NCI-H460 (cell line): Measurements from ENCODE around the gene SHMT1. TPM values are rescaled to one million over a fixed set of nuclear protein-coding genes. Genes with fewer than 3 reads are reported as not detected.
"Not testable (repeated sequence)": the region's sequence is repeated elsewhere in the genome, so short reads cannot be mapped to it uniquely, and the experiment has no call there.

Source experiments
- DNase-seq: peaks from one replicate; pipeline ENCODE4 v3.0.0-alpha.2; 2016; ENCODE audit warnings: low read depth; ENCODE audit errors: extremely low read depth
- small RNA-seq, 2 experiments: library from RNA; depleted of rRNA; stranded (forward); fragments of <200 nt; gene quantifications; one replicate each; pipeline ENCODE3, GENCODE V24; 2014
- total RNA-seq: library from RNA; depleted of rRNA; stranded (reverse); fragments of >200 nt; shearing (Covaris generic); gene quantifications from 2 replicates; pipeline ENCODE4 v1.2.3, GENCODE V29; 2014; rRNA removed

The SHMT1 gene
- total RNA-seq, 1 experiment from 2014 or later, result 18.7 TPM

DNA sequence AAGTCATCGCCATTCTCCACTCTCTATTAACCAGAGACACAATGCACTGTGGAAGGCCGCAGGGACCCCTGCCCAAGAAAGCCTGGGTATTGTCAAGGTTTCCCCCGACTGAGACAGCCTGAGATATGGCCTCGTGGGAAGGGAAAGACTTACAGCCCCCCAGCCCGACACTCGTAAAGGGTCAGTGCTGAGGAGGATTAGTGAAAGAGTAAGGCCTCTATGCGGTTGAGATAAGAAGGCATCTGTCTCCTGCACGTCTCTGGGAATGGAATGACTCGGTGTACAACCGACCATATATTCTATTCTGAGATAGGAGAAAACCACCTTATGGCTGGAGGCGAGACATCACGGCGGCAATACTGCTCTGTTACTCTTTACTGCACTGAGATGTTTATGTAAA is 60.1 kb downstream of the SHMT1 start:
- not testable (repeated sequence) for DNase-seq

DNA sequence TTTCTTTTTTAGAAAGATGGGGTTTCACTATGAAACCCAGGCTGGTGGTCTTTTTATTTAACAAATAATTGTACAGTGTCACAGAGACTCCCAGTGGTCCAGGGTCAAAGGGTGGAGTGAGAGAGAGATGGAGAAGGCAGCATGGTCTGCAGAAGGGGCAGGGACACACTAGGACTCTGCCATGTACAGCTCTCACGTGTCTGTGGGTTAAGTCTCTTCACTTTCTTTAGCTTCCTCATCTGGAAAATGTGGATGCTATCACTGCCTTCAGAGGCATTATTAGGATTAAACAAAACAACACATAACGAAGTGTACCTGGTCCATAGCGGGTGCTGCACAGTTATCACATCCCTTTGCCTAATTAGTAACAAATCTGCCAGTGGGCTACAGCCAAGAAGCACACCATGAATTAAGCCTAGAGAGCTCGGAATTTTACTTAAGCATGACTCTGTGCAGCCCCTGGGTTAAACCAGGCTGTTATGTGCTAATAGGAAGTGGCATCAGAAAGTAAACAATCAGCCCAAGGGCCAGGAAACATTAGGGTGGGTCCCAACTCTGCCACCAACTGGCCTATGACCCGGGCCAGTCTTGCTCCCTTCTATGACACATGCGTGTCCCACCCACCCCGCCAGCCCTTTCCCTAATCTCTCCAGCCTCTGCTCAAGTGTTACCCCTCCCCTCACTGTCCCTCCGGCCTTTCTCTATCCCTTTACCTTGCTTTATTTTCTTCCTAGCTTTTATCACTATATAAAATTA is 62.4 kb downstream of the SHMT1 start:
- no peak for DNase-seq

- DNase-seq, result not testable (repeated sequence)
Measured at GRCh38 chr17:18298061-18298460, 65.3 kb downstream of the SHMT1 start.

GRCh38 chr17:18291718-18292540 is 71.4 kb downstream of the SHMT1 start:
- DNase-seq, result no peak

- no peak for DNase-seq
Measured at GRCh38 chr17:18285296-18285695, 78.1 kb downstream of the SHMT1 start.

- DNase-seq, result no peak
Measured at GRCh38 chr17:18281788-18282187, 81.6 kb downstream of the SHMT1 start.

DNA sequence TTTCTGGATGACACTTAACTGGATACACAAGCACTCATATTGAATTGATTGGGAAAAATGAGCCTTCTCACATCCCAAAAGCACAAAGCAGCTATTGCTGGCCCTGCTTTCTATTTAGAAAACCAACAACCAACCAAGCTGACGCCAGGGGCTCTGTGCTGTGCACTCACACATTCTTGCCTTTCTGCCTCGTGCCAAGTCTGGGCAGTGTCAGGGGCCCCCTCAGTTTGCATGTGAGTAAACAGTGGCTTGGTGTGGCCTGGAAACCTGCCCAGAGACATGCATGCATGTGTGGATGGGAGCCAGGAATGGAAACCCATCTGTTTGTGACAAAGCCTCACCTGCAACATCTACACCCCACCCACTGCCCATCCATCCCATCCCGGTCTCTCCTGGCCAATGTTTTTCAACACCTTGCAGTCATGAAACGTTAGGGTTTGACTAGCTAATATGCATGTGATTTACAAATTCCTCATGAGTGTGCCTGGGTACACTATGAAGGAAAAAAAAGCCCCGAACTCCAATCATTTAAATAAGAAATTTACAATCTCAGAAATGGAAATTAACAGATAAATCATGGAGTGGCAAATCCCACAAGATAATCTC is 82.5 kb downstream of the SHMT1 start:
- DNase-seq, result no peak

DNA sequence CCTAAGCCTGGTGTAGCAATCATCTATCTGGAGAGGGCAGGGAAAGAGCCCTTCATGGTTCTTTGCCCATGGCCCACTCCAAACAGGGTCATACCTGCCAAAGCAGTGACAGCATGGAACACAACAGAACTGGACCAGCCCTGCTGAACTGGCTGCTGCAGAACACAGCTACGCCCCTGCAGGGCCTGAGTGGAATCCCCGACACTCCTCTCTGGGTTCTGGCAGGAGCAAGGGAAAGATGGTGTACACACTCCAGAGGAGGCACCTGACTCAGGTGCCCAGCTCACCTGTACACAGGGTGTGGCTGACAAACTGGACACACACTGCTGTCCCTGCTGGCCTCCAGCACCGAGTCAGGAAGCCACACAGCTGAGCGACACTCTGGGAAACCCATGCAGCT is 83.1 kb downstream of the SHMT1 start:
- no peak for DNase-seq

DNA sequence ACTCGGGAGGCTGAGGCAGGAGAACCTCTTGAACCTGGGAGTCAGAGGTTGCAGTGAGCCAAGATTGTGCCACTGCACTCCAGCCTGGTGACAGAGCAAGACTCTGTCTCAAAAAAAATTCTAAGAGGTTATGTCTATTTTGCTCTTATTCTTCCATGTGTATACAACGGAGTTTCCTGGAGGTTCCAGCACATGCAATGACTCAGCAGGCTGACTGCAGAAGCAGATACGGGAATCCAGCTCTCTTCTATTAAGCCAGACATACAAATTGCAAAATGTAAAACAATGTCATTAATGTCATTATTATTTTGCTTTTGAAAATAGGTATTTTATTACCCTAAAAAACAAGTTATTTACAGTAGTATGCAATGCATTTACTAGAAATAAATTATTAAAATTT is 84.5 kb downstream of the SHMT1 start:
- no peak for DNase-seq

Small RNA genes within 50 kb of the gene (small RNA-seq; reads per million reads assigned to genes)
- gene AL353997.5, result 0 reads per million in 2 experiments

Other genes with a start within 250 kb of the SHMT1 start
- gene ALKBH5, start 179.7 kb downstream of the SHMT1 start, total RNA-seq, result 94.1 and 96.2 TPM in 2 replicates
- 11.9 and 12.6 TPM in 2 replicates for gene LLGL1, start 137.9 kb downstream of the SHMT1 start, total RNA-seq
- 175 and 179 TPM in 2 replicates for gene FLII, start 104.8 kb downstream of the SHMT1 start, total RNA-seq
- 5.2 and 5.3 TPM in 2 replicates for gene MIEF2, start 102.9 kb downstream of the SHMT1 start, total RNA-seq
- gene TOP3A, start 48.6 kb downstream of the SHMT1 start, total RNA-seq, result 29.3 and 35.3 TPM in 2 replicates
- 17.1 and 19.9 TPM in 2 replicates for gene SMCR8, start 48.3 kb downstream of the SHMT1 start, total RNA-seq
- not detected in 2 replicates for gene EVPLL, start 14.2 kb upstream of the SHMT1 start, total RNA-seq
- gene LGALS9C, start 113.2 kb upstream of the SHMT1 start, total RNA-seq, result 0.72 and 0.89 TPM in 2 replicates